ENCODE measurements around the gene FAM53A. TPM values are rescaled to one million over a fixed set of nuclear protein-coding genes. Genes with fewer than 3 reads are reported as not detected.

The FAM53A gene
- total RNA-seq, 1 donor from 2014 or later, result 5.2 TPM

GRCh38 chr4:1656986-1657385 is 27.1 kb downstream of the FAM53A start:
- DNase-seq (ENCODE audit: low read depth), result no peak
- H3K36me3 ChIP-seq (ENCODE audit: control insufficient read depth, insufficient read depth, low read length), result no peaks in the 10 kb centered on the region
- TF ChIP-seq, protein P1, sequence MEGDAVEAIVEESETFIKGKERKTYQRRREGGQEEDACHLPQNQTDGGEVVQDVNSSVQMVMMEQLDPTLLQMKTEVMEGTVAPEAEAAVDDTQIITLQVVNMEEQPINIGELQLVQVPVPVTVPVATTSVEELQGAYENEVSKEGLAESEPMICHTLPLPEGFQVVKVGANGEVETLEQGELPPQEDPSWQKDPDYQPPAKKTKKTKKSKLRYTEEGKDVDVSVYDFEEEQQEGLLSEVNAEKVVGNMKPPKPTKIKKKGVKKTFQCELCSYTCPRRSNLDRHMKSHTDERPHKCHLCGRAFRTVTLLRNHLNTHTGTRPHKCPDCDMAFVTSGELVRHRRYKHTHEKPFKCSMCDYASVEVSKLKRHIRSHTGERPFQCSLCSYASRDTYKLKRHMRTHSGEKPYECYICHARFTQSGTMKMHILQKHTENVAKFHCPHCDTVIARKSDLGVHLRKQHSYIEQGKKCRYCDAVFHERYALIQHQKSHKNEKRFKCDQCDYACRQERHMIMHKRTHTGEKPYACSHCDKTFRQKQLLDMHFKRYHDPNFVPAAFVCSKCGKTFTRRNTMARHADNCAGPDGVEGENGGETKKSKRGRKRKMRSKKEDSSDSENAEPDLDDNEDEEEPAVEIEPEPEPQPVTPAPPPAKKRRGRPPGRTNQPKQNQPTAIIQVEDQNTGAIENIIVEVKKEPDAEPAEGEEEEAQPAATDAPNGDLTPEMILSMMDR (IDR thresholded peaks at IDR 0.05; ENCODE audit: insufficient read depth, low read length, poor library complexity, severe bottlenecking), result no peak
- H3K4me3 ChIP-seq (ENCODE audit: low read depth, low read length), result no peak overlapping the region
- no peaks in the 10 kb centered on the region for H3K27me3 ChIP-seq (ENCODE audit: control insufficient read depth, insufficient read depth, low read length)

DNA sequence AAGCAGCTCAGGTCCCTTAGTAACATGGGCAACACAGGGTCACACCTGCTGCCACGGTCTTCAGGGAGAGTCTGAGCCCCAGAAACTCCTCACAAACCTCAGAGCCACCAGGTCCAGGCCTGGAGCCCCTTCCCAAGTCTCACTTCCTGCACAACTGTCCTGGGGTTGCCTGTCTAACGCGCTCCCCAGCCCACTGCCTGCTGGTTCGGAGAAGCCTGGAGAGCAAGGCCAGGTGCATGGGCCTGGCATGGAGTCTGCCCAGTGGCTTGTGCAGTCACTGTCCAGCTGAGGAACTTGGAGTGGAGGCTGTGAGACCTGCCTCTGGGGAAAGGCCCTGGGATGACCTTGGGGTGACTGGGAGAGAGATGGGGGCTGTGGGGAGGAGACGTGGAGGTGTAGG is 28.0 kb downstream of the FAM53A start:
- Histone ChIP-seq H3K27me3 (ENCODE audit: control insufficient read depth, insufficient read depth, low read length) (no peaks in the 10 kb centered on the region), H3K36me3 (ENCODE audit: control insufficient read depth, insufficient read depth, low read length) (no peaks in the 10 kb centered on the region), H3K4me3 (ENCODE audit: low read depth, low read length) (no peak overlapping the region)
- TF ChIP-seq, protein P1 (IDR thresholded peaks at IDR 0.05; ENCODE audit: insufficient read depth, low read length, poor library complexity, severe bottlenecking), result no peak
- DNase-seq (ENCODE audit: low read depth), result no peak

DNA sequence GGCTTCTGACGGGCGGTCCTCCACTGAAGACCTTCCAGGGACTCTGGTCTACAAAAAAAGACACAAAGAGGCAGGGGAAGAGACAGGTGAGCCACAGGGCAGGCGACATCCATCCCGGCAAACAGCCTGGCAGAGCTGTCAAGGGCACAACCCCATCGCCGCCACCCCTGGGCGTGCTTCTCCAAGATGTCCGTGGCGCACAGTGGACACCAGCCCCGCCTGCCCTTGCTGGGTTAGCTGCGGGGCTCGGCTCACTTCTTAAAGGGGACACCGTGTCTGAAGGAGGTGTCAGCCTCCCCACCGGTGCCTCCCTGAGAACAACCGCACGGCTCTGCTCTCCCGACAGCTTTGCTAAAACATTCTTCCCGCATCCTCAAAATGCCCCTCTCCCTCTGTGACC is 28.4 kb downstream of the FAM53A start:
- Histone ChIP-seq H3K27me3 (ENCODE audit: control insufficient read depth, insufficient read depth, low read length) (no peaks in the 10 kb centered on the region), H3K36me3 (ENCODE audit: control insufficient read depth, insufficient read depth, low read length) (no peaks in the 10 kb centered on the region), H3K4me3 (ENCODE audit: low read depth, low read length) (no peak overlapping the region)
- DNase-seq (ENCODE audit: low read depth), result no peak
- TF ChIP-seq, protein P1 (IDR thresholded peaks at IDR 0.05; ENCODE audit: insufficient read depth, low read length, poor library complexity, severe bottlenecking), result no peak

DNA sequence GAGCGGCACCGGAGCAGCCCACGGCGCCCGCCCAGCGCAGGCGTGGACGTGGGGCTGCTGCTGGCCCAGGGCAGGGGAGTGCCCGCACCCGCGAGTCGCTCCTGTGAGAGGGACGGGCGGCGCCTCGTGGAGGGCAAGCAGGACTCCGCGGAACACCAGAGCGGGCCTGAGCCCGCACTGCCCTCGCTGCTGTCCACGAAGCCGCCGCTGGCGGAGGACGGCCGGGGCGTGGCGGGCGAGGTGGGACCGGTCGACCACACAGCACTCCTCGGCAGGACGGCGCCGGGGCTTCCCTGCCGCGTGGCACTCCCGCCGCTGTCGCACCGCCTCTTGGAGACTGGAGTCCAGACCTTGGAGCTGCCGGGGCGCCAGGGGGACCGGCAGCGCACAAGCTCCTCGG is 29.0 kb downstream of the FAM53A start:
- H3K36me3 ChIP-seq (ENCODE audit: control insufficient read depth, insufficient read depth, low read length), result no peaks in the 10 kb centered on the region
- TF ChIP-seq, protein P1 (IDR thresholded peaks at IDR 0.05; ENCODE audit: insufficient read depth, low read length, poor library complexity, severe bottlenecking), result no peak
- no peaks in the 10 kb centered on the region for H3K27me3 ChIP-seq (ENCODE audit: control insufficient read depth, insufficient read depth, low read length)
- DNase-seq (ENCODE audit: low read depth), result no peak
- H3K4me3 ChIP-seq (ENCODE audit: low read depth, low read length), result no peak overlapping the region

- H3K36me3 ChIP-seq (ENCODE audit: control insufficient read depth, insufficient read depth, low read length), result no peaks in the 10 kb centered on the region
- no peak for DNase-seq (ENCODE audit: low read depth)
- peaks cover 2% of the 10 kb centered on the region for H3K27me3 ChIP-seq (ENCODE audit: control insufficient read depth, insufficient read depth, low read length)
- TF ChIP-seq, protein P1 (IDR thresholded peaks at IDR 0.05; ENCODE audit: insufficient read depth, low read length, poor library complexity, severe bottlenecking), result no peak
- H3K4me3 ChIP-seq (ENCODE audit: low read depth, low read length), result no peak overlapping the region
Observed at GRCh38 chr4:1654216-1654955, 29.7 kb downstream of the FAM53A start.

- Histone ChIP-seq H3K27me3 (ENCODE audit: control insufficient read depth, insufficient read depth, low read length) (peaks cover 2% of the 10 kb centered on the region), H3K4me3 (ENCODE audit: low read depth, low read length) (no peak overlapping the region), H3K36me3 (ENCODE audit: control insufficient read depth, insufficient read depth, low read length) (no peaks in the 10 kb centered on the region)
- TF ChIP-seq, protein P1 (IDR thresholded peaks at IDR 0.05; ENCODE audit: insufficient read depth, low read length, poor library complexity, severe bottlenecking), result no peak
- no peak for DNase-seq (ENCODE audit: low read depth)
Observed at GRCh38 chr4:1653776-1654175, 30.3 kb downstream of the FAM53A start.

Data from kidney epithelial cell (primary cell).